Common myeloid progenitor, CD34-positive (primary cell): ENCODE data around the gene ARL2BP. TPM values are rescaled to one million over a fixed set of nuclear protein-coding genes. Genes with fewer than 3 reads are reported as not detected.
A peak's percentile ranks its signal among the peaks of the same experiment; 100 is the strongest.
"Not testable (repeated sequence)": the region's sequence is repeated elsewhere in the genome, so short reads cannot be mapped to it uniquely, and the experiment has no call there.

Experiments
- CTCF ChIA-PET: fragments of 350-600 bp; sonication (Branson Sonifier 250); formaldehyde crosslinking; loops from one replicate; lab custom pipeline; 2021; ENCODE audit warnings: antibody characterized with exemption; lab: Charles Lee
- POLR2A ChIA-PET: fragments of 350-600 bp; sonication (Branson Sonifier 250); formaldehyde crosslinking; loops from one replicate; lab custom pipeline; 2021; ENCODE audit warnings: antibody characterized with exemption; lab: Charles Lee
- DNase-seq, 3 donors: peaks; one replicate each; pipeline versions ENCODE4 v3.0.0 to v3.0.0-alpha.2; 2013
- H3K27ac ChIP-seq, 2 experiments: 1 replicate in 1 of 2; 2 replicates in 1 of 2; pipeline ENCODE4 v1.7.0; 2013; ENCODE audit warnings: inconsistent platforms in 2 of 2, low read length in 2 of 2, mild to moderate bottlenecking in 2 of 2, low read depth in 1 of 2, moderate library complexity in 1 of 2; ENCODE audit not compliant: severe bottlenecking in 2 of 2, insufficient read depth in 1 of 2, poor library complexity in 1 of 2
- H3K27me3 ChIP-seq, 5 experiments: replicated peaks in 2 of 5; 1 replicate in 3 of 5; 2 replicates in 2 of 5; pipeline versions ENCODE4 v1.6.1 to v1.7.0; 2013; ENCODE audit warnings: low read length in 4 of 5, mild to moderate bottlenecking in 2 of 5, moderate library complexity in 2 of 5, inconsistent platforms in 1 of 5; ENCODE audit not compliant: insufficient read depth in 5 of 5, control insufficient read depth in 4 of 5
- H3K36me3 ChIP-seq, 4 experiments: 1 replicate in 2 of 4; 2 replicates in 2 of 4; pipeline versions ENCODE4 v1.6.1 to v1.7.0; 2013; ENCODE audit warnings: low read length in 3 of 4, control low read depth in 1 of 4, mild to moderate bottlenecking in 1 of 4; ENCODE audit not compliant: control insufficient read depth in 4 of 4, insufficient read depth in 4 of 4
- H3K4me1 ChIP-seq, 4 experiments: 1 replicate in 3 of 4; 2 replicates in 1 of 4; pipeline versions ENCODE4 v1.6.1 to v1.7.1; 2013; ENCODE audit warnings: low read length in 3 of 4, mild to moderate bottlenecking in 3 of 4, control low read depth in 1 of 4, inconsistent platforms in 1 of 4, moderate library complexity in 1 of 4; ENCODE audit not compliant: control insufficient read depth in 4 of 4, insufficient read depth in 4 of 4; ENCODE audit errors: control extremely low read depth in 1 of 4
- H3K4me3 ChIP-seq, 7 experiments: 1 replicate in 4 of 7; 2 replicates in 3 of 7; pipeline versions ENCODE4 v1.5.1 to v1.7.0; 2013; ENCODE audit warnings: mild to moderate bottlenecking in 7 of 7, low read length in 6 of 7, moderate library complexity in 6 of 7, inconsistent platforms in 2 of 7, low read depth in 2 of 7, control low read depth in 1 of 7; ENCODE audit not compliant: insufficient read depth in 4 of 7, control insufficient read depth in 1 of 7; ENCODE audit errors: extremely low read depth in 1 of 7
- H3K9me3 ChIP-seq, 5 experiments: 1 replicate in 4 of 5; 2 replicates in 1 of 5; pipeline versions ENCODE4 v1.6.1 to v1.7.1; 2013; ENCODE audit warnings: low read length in 4 of 5, mild to moderate bottlenecking in 2 of 5, inconsistent platforms in 1 of 5, low read depth in 1 of 5, moderate library complexity in 1 of 5; ENCODE audit not compliant: control insufficient read depth in 4 of 5, insufficient read depth in 2 of 5; ENCODE audit errors: control extremely low read depth in 1 of 5
- WGBS: methylation state at CpG from one replicate; pipeline ENCODE4 v1.1.5; 2013; ENCODE audit not compliant: insufficient coverage; 5-methylcytosine and 5-hydroxymethylcytosine counted together
- polyA plus RNA-seq: library from polyadenylated mRNA; unstranded; fragments of 120-200 nt; gene quantifications from one replicate; pipeline ENCODE4 v1.2.1, GENCODE V29; 2013

Gene ARL2BP
- polyA plus RNA-seq, result 63.9 TPM

DNA sequence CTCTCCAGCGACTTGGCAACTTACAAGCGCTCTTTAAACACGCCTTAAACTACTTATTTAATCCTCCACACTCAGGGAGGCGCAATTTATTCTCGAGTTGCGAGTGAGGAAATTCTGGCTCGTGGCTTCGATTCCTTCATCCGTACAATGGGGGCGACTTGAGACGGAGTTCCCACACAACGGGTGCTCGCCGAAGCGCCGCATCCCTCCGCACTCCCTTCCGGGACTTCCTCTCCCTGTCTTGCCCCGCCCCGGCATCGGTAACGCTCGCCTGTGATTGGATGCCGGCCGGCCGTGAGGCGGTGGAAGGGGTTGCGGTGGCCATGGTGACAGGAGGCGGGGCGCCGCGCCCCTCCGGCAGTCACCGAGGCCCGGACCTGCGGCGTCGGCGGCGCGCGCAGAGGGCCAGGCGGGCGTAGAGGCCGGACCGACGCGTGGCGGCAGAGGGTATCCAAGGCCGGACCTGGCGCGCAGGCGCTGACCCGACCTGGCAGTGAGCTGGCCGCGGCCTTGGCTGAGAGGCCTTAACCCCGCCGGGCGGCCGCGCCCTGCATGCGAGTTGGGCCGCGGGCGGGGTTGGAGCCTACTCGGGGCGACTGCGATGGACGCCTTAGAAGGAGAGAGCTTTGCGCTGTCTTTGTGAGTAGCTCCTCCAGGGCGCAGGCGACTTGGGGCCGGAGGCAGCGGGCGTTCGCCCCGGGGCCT is at the start of gene ARL2BP:
ARL2BP (plus strand) TSS at position 493 of the 705 bp plus-strand sequence; CDS start at position 602, 109 bp downstream.
- POLR2A ChIA-PET, result interaction anchor here (0.8 kb wide), 1 partner anchor 22 kb away, joined by 3 read pairs; no protein-coding TSS in a partner anchor

GRCh38 chr16:57196286-57196685 is 48.8 kb upstream of the ARL2BP start:
- POLR2A ChIA-PET, result interaction anchor here (0.6 kb wide), 1 partner anchor 596 kb away, joined by 3 read pairs; no protein-coding TSS in a partner anchor
- WGBS, result 100% methylated on average over 2 of the region's 4 CpGs
- Histone ChIP-seq H3K9me3 (no peaks in the 10 kb centered on the region), H3K4me3 (no peak overlapping the region), H3K27ac (no peak overlapping the region), H3K4me1 (peaks cover 0 to 7% (median 0%) of the 10 kb centered on the region in 4 experiments), H3K27me3 (no peaks in the 10 kb centered on the region), H3K36me3 (peaks cover 0 to 2% (median 1%) of the 10 kb centered on the region in 4 experiments)
- CTCF ChIA-PET, result interaction anchor here (1.1 to 1.7 kb wide), 3 partner anchors 9 to 49 kb away, joined by 3 to 6 read pairs (median 4); partner anchors contain the start of gene ARL2BP
- DNase-seq, result no peak

More for the DNA sequence above, at the start of gene ARL2BP:
- Histone ChIP-seq H3K4me1 (peaks cover 2 to 21% (median 11%) of the 10 kb centered on the region in 4 experiments), H3K9me3 (no peaks in the 10 kb centered on the region), H3K27ac (peak within 1 kb of the TSS; percentile 54 to 82), H3K27me3 (no peaks in the 10 kb centered on the region), H3K4me3 (peak within 1 kb of the TSS; percentile 64 to 87 (median 78)), H3K36me3 (peaks cover 0 to 27% (median 13%) of the 10 kb centered on the region in 4 experiments)
- CTCF ChIA-PET, result interaction anchor here (0.9 to 1.3 kb wide), 3 partner anchors 9 to 48 kb away, joined by 3 to 4 read pairs (median 3); no protein-coding TSS in a partner anchor
- DNase-seq, result peak; percentile 95 to 97 (median 97)
- WGBS, result 0% methylated on average over 61 of the region's 77 CpGs

GRCh38 chr16:57196753-57197152 is 48.3 kb upstream of the ARL2BP start:
- Histone ChIP-seq H3K36me3 (peaks cover 0 to 2% (median 1%) of the 10 kb centered on the region in 4 experiments), H3K27ac (no peak overlapping the region), H3K4me3 (no peak overlapping the region), H3K4me1 (peaks cover 0 to 7% (median 0%) of the 10 kb centered on the region in 4 experiments), H3K9me3 (no peaks in the 10 kb centered on the region), H3K27me3 (no peaks in the 10 kb centered on the region)
- no peak for DNase-seq
- CTCF ChIA-PET, result interaction anchor here (0.9 to 1.7 kb wide), 4 partner anchors 9 to 49 kb away, joined by 3 to 6 read pairs (median 4); partner anchors contain the start of gene ARL2BP
- WGBS, result 100% methylated on average over 2 of the region's 3 CpGs
- POLR2A ChIA-PET, result interaction anchor here (0.6 kb wide), 1 partner anchor 596 kb away, joined by 3 read pairs; no protein-coding TSS in a partner anchor

- H3K4me1 ChIP-seq, H3K27ac ChIP-seq, H3K9me3 ChIP-seq, DNase-seq, H3K27me3 ChIP-seq, CTCF ChIA-PET, POLR2A ChIA-PET, H3K4me3 ChIP-seq: not testable (repeated sequence)
- H3K36me3 ChIP-seq, result peaks cover 6 to 13% (median 10%) of the 10 kb centered on the region in 4 experiments
- WGBS, result no CpG with 5 or more reads among the region's 24 CpGs
These were observed 44.7 kb upstream of the ARL2BP start for GRCh38 chr16:57200321-57200720.

GRCh38 chr16:57200926-57201325 is 44.1 kb upstream of the ARL2BP start:
- DNase-seq, CTCF ChIA-PET, POLR2A ChIA-PET, H3K27me3 ChIP-seq, H3K27ac ChIP-seq, H3K4me3 ChIP-seq, H3K4me1 ChIP-seq, H3K9me3 ChIP-seq: not testable (repeated sequence)
- peaks cover 10 to 19% (median 13%) of the 10 kb centered on the region in 4 experiments for H3K36me3 ChIP-seq
- WGBS, result 99% methylated on average over 12 of the region's 27 CpGs

DNA sequence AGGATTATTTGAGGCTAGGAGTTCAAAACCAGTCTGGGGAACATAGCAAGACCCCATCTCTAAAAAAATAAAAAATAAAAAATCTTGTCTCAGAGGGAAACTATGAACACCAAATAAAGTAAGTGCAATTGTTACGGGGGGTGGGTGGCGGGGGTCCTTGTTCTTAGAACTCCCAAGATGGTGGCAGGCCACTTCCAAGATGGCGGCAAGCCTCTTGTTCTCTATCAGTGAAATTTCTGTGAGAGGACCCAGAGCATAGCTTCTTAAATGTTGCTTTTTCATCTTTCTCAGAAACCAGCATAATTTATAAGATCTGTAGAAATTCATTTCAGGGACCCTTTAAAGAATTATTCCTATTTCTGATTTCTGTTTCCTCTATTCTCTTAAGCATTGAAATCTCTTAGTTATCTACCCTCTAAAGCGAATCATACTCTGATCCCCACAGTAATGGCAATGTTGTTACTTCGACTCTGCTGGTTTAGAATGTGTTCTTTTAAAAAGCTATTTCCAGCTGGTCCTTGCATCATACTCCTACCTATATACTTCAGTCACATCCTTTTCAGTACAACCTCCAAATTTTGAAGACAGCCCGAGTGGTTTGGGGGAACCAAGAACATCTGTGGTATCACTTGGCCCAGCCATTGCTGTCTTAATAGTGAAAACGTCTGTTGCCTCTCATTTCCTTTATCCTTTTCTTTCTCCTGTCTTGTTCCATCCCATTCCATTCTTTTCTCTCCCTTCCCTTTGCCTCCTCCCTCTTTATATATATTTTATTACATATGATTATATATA is 42.8 kb upstream of the ARL2BP start:
- Histone ChIP-seq H3K9me3 (no peaks in the 10 kb centered on the region), H3K27me3 (no peaks in the 10 kb centered on the region), H3K4me1 (no peaks in the 10 kb centered on the region), H3K36me3 (peaks cover 10 to 30% (median 17%) of the 10 kb centered on the region in 4 experiments), H3K4me3 (no peak overlapping the region), H3K27ac (no peak overlapping the region)
- WGBS, result 100% methylated on average over 4 of the region's 7 CpGs
- POLR2A ChIA-PET, result no interaction called here
- DNase-seq, result no peak
- CTCF ChIA-PET, result no interaction called here
